ENCODE data around the gene CFAP46.
"Not testable (repeated sequence)": the region's sequence is repeated elsewhere in the genome, so short reads cannot be mapped to it uniquely, and the experiment has no call there.

Gene CFAP46

GRCh38 chr10:132802048-132802447 lies 140.3 kb downstream of the CFAP46 start:
- Histone ChIP-seq H3K9me3 (no peaks in the 10 kb centered on the region), H3K4me1 (ENCODE audit: control insufficient read depth in 1 of 2, insufficient read depth in 1 of 2, low read depth in 1 of 2, low read length in 1 of 2) (no peaks in the 10 kb centered on the region), H3K4me3 (ENCODE audit: low read depth in 1 of 2, low read length in 1 of 2) (no peak overlapping the region), H3K36me3 (no peaks in the 10 kb centered on the region), H3K27ac (no peak overlapping the region), H3K27me3 (peaks cover 11% of the 10 kb centered on the region)
- TF ChIP-seq CTCF (IDR thresholded peaks at IDR 0.05) = no peak

GRCh38 chr10:132799865-132800264 lies 142.5 kb downstream of the CFAP46 start:
- Histone ChIP-seq H3K27ac (no peak overlapping the region), H3K4me3 (ENCODE audit: low read depth in 1 of 2, low read length in 1 of 2) (no peak overlapping the region), H3K4me1 (ENCODE audit: control insufficient read depth in 1 of 2, insufficient read depth in 1 of 2, low read depth in 1 of 2, low read length in 1 of 2) (no peaks in the 10 kb centered on the region), H3K27me3 (peaks cover 16% of the 10 kb centered on the region), H3K36me3 (no peaks in the 10 kb centered on the region), H3K9me3 (no peaks in the 10 kb centered on the region)
- TF ChIP-seq CTCF (IDR thresholded peaks at IDR 0.05) = no peak

DNA sequence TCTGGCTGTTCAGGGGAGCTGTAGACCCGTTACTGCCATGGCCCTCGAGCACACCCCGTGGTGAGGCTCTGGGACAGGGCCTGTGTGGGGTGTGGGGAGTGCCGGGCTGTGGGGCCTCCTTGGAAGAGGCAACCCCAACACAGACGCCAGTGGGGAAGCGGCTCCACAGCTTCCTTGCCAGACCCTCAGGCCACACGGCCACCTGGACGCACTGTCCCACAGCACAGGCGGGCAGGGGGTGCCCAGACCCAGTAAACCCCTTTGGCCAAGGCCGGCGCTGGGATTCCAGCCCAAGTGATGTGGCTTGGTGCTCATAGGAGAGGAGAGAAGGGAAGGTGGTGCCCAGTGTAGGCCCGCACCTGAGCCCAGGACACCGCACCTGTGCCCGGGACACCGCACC lies 143.5 kb downstream of the CFAP46 start:
- H3K36me3 ChIP-seq = no peaks in the 10 kb centered on the region
- no peak overlapping the region for H3K27ac ChIP-seq
- peaks cover 24% of the 10 kb centered on the region for H3K27me3 ChIP-seq
- H3K4me3 ChIP-seq (ENCODE audit: low read depth in 1 of 2, low read length in 1 of 2) = no peak overlapping the region
- H3K9me3 ChIP-seq = no peaks in the 10 kb centered on the region
- no peak for TF ChIP-seq CTCF (IDR thresholded peaks at IDR 0.05)
- H3K4me1 ChIP-seq (ENCODE audit: control insufficient read depth in 1 of 2, insufficient read depth in 1 of 2, low read depth in 1 of 2, low read length in 1 of 2) = no peaks in the 10 kb centered on the region

DNA sequence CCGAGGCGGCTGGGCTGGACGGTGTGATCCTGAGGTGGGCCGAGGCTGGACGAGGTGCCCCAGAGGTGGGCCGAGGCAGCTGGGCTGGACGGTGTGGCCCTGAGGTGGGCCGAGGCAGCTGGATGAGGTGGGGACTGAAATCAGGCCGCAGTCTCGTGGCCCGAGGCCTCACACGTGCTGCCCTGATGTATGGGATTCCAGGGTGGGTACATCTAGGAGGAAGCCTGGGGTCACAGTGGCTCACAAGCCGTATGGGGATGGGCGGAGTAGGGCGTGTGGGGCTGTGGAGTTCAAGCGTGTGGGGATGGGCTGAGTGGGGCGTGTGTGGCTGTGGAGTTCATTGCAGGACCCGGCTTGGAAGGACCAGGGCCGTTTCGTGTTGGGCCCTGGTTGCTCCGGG lies 144.0 kb downstream of the CFAP46 start:
- TF ChIP-seq CTCF (IDR thresholded peaks at IDR 0.05) = no peak
- peaks cover 29% of the 10 kb centered on the region for H3K27me3 ChIP-seq
- H3K9me3 ChIP-seq = no peaks in the 10 kb centered on the region

DNA sequence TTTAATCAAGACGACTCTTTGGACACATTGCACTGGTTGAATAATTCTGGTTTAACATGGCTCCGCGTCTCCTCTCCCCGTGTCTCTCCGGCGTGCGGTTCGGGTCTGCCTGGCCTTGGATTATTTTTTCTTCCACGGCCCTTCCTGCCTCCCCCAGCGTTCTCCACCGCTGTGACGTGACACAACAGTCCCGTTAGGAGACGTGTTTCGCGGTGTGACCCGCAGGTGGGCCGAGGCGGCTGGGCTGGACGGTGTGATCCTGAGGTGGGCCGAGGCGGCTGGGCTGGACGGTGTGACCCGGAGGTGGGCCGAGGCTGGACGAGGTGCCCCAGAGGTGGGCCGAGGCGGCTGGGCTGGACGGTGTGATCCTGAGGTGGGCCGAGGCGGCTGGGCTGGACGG lies 144.4 kb downstream of the CFAP46 start:
- H3K9me3 ChIP-seq; H3K27ac ChIP-seq; H3K36me3 ChIP-seq; H3K4me3 ChIP-seq (ENCODE audit: low read depth in 1 of 2, low read length in 1 of 2); H3K4me1 ChIP-seq (ENCODE audit: control insufficient read depth in 1 of 2, insufficient read depth in 1 of 2, low read depth in 1 of 2, low read length in 1 of 2): not testable (repeated sequence)
- peaks cover 33% of the 10 kb centered on the region for H3K27me3 ChIP-seq

More for the DNA sequence above, 144.0 kb downstream of the CFAP46 start:
- H3K4me1 ChIP-seq (ENCODE audit: control insufficient read depth in 1 of 2, insufficient read depth in 1 of 2, low read depth in 1 of 2, low read length in 1 of 2) = no peaks in the 10 kb centered on the region
- no peaks in the 10 kb centered on the region for H3K36me3 ChIP-seq
- no peak overlapping the region for H3K27ac ChIP-seq
- no peak overlapping the region for H3K4me3 ChIP-seq (ENCODE audit: low read depth in 1 of 2, low read length in 1 of 2)

DNA sequence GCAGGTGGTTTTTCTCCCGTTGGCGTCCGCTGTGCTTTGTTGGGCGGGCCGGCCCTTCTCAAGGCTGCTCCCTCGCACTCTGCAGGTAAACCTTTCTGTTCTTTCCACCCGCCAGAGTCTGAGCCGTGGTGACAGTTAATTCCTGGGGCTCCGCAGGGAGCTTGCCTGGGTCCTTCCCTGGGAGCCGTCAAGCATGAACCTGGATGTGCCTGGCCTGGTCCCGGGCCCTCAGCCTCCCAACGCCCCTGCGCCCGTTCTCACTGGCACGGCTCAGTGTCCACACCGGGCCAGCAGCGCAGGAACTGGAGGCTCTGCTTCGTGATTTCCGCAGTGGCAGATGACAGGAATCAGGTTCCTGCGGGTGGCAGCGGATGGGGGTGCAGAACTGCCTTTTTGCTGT lies 145.5 kb downstream of the CFAP46 start:
- Histone ChIP-seq H3K4me1 (ENCODE audit: control insufficient read depth in 1 of 2, insufficient read depth in 1 of 2, low read depth in 1 of 2, low read length in 1 of 2) (no peaks in the 10 kb centered on the region), H3K27ac (no peak overlapping the region), H3K4me3 (ENCODE audit: low read depth in 1 of 2, low read length in 1 of 2) (no peak overlapping the region), H3K36me3 (no peaks in the 10 kb centered on the region), H3K27me3 (peaks cover 37% of the 10 kb centered on the region), H3K9me3 (no peaks in the 10 kb centered on the region)
- TF ChIP-seq CTCF (IDR thresholded peaks at IDR 0.05) = no peak

Measured in neutrophil (primary cell).